ENCODE data around the gene MIOS. TPM values are rescaled to one million over a fixed set of nuclear protein-coding genes. Genes with fewer than 3 reads are reported as not detected.

MIOS gene
- polyA plus RNA-seq, 6 donors from 2014 or later = 26.3 to 52.4 (median 38.9) TPM

DNA sequence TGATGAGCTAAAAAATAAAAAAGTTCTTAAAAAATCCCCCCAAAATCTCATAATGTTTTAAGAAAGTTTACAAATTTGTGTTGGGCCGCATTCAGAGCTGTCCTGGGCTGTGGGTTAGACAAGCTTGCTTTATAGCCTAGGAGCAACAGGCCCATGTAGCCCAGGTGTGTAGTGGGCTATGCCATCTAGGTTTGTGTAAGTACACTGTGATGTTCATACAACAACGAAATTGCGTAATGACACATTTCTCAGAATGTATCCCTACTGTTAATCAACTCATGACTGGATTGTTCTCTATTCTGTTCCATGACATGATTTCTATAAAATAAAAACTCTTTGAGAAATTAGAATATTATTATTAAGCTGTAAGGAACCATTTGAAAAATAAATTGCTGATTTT, 13.0 kb downstream of the MIOS start:
- peaks cover 4 to 13% of the 10 kb centered on the region in 2 donors for H3K36me3 Mint-ChIP-seq
- H3K27me3 Mint-ChIP-seq = no peaks in the 10 kb centered on the region
- H3K4me3 Mint-ChIP-seq = no peak overlapping the region
- DNase-seq = no peak
- ATAC-seq (ENCODE audit: low read depth in 2 of 2) = no peak
- H3K27ac Mint-ChIP-seq = peak overlapping the region in 1 of 6 donors; percentile 38
- peaks cover 0 to 4% (median 4%) of the 10 kb centered on the region in 3 donors for H3K4me1 Mint-ChIP-seq
- H3K9me3 Mint-ChIP-seq = no peaks in the 10 kb centered on the region

GRCh38 chr7:7581531-7582179, 15.0 kb downstream of the MIOS start:
- no peak overlapping the region for H3K27ac Mint-ChIP-seq
- DNase-seq (no peak), ATAC-seq (ENCODE audit: low read depth in 2 of 2) (no peak)
- no peaks in the 10 kb centered on the region for H3K9me3 Mint-ChIP-seq
- H3K4me1 Mint-ChIP-seq = peaks cover 0 to 4% (median 4%) of the 10 kb centered on the region in 3 donors
- no peak overlapping the region for H3K4me3 Mint-ChIP-seq
- H3K27me3 Mint-ChIP-seq = no peaks in the 10 kb centered on the region
- peaks cover 4 to 13% of the 10 kb centered on the region in 2 donors for H3K36me3 Mint-ChIP-seq

DNA sequence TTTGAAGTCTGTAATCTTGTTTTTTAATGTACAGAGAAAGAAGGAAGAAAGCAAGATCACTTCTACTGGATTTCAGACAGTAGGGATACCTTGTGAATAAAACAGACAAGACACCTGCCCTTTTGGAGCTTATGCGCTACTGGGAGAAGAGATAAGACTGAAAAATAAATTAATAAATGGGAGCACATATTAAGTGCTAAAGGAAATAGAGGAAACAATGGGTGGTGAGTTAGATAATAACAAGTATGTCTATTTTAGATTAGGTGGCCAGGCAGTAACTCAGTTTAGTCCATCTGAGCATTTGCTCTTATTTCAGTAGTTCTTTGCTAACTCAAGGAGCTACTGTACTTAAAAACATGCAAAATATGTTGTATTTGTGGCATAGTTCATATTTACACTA, 15.9 kb downstream of the MIOS start:
- Mint-ChIP-seq H3K4me1 (peaks cover 0 to 4% (median 4%) of the 10 kb centered on the region in 3 donors), H3K27me3 (no peaks in the 10 kb centered on the region), H3K27ac (peak overlapping the region in 2 of 6 donors; percentile 43 to 55), H3K36me3 (peaks cover 4 to 13% of the 10 kb centered on the region in 2 donors), H3K4me3 (no peak overlapping the region), H3K9me3 (no peaks in the 10 kb centered on the region)
- DNase-seq = no peak
- no peak for ATAC-seq (ENCODE audit: low read depth in 2 of 2)

DNA sequence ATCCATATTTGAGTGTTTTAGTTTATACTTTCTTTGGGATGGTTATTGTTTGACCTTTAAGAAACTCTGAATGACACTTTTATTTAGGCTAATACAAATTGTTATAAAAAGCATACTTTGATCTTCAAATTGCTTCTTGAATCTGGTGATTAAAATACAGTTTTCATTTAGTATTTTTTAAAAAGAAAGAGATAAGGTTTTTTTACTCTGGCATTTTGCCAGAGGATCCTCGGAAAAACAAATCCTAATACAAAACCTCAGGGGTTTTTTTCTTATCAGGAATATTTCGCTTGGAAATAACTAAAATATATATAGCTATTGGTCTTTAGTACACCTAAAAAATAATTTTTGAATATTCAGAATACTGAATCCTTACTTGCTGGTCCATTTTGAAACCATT, 17.0 kb downstream of the MIOS start:
- H3K9me3 Mint-ChIP-seq = no peaks in the 10 kb centered on the region
- ATAC-seq (ENCODE audit: low read depth in 2 of 2) = no peak
- H3K36me3 Mint-ChIP-seq = peaks cover 4 to 13% of the 10 kb centered on the region in 2 donors
- DNase-seq = no peak
- H3K27ac Mint-ChIP-seq = no peak overlapping the region
- H3K27me3 Mint-ChIP-seq = no peaks in the 10 kb centered on the region
- no peak overlapping the region for H3K4me3 Mint-ChIP-seq
- peaks cover 0 to 4% (median 4%) of the 10 kb centered on the region in 3 donors for H3K4me1 Mint-ChIP-seq

DNA sequence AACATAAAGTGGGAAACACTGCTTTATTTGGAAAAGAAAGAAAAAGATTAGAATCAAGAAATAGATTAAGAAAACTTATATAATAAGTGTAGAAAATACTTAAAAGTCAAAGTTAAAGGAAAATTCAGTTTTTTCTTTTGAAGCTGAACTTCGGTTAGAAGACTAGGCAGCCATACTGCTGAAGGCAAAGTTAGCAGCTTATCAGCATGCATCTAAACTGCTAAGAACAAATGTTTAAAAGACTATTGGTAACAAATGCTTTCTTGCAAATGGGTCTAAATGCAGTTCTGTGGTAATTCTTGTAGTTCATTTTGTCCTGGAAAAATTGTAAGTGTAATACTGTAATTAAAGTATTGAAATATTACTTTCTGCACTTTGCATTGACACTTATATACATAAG, 18.0 kb downstream of the MIOS start:
- Mint-ChIP-seq H3K27ac (peak overlapping the region in 1 of 6 donors; percentile 19), H3K27me3 (no peaks in the 10 kb centered on the region), H3K4me1 (peaks cover 0 to 2% (median 2%) of the 10 kb centered on the region in 3 donors), H3K36me3 (peaks cover 4 to 9% of the 10 kb centered on the region in 2 donors), H3K4me3 (no peak overlapping the region), H3K9me3 (no peaks in the 10 kb centered on the region)
- no peak for ATAC-seq (ENCODE audit: low read depth in 2 of 2)
- no peak for DNase-seq

DNA sequence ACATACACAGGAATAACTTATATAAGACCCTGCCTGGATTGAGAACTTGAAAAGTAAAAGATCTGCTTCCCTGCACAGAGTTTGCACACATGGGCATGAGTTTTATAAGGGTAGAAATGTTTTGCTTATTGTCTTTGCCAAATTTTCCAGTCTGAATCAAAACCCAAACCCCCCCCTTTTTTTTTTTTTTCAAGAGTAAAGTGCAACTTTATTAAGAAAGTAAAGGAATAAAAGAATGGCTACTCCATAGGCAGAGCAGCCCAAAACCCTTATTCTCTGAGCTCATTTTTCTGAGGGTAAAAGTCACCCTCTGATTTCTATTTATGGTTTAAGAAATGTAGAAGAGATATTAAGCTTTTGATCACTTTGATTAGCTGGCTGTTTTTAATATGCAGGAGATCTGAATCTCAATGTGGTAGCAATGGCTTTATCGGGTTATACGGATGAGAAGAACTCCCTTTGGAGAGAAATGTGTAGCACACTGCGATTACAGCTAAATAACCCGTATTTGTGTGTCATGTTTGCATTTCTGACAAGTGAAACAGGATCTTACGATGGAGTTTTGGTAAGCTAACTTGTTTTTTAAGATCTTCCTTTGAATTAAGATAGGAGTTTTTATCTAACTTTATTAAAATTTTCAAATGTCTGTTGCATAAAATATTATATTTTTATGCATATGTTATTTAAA, 18.7 kb downstream of the MIOS start:
- Mint-ChIP-seq H3K4me3 (peak overlapping the region in 1 of 8 donors; percentile 10), H3K27ac (peak overlapping the region in 1 of 6 donors; percentile 33), H3K9me3 (no peaks in the 10 kb centered on the region), H3K36me3 (peaks cover 9 to 11% of the 10 kb centered on the region in 2 donors), H3K4me1 (peaks cover 0 to 5% (median under 1%) of the 10 kb centered on the region in 3 donors), H3K27me3 (no peaks in the 10 kb centered on the region)
- DNase-seq = no peak
- no peak for ATAC-seq (ENCODE audit: low read depth in 2 of 2)

- ATAC-seq (ENCODE audit: low read depth in 2 of 2) (peak; percentile 41 to 51), DNase-seq (peak; percentile 20)
- no peak overlapping the region for H3K4me3 Mint-ChIP-seq
- no peaks in the 10 kb centered on the region for H3K27me3 Mint-ChIP-seq
- peak overlapping the region in 1 of 6 donors; percentile 13 for H3K27ac Mint-ChIP-seq
- H3K4me1 Mint-ChIP-seq = peaks cover under 1 to 5% (median 4%) of the 10 kb centered on the region in 3 donors
- no peaks in the 10 kb centered on the region for H3K9me3 Mint-ChIP-seq
- H3K36me3 Mint-ChIP-seq = peaks cover 12 to 23% of the 10 kb centered on the region in 2 donors
These were observed 28.8 kb downstream of the MIOS start for GRCh38 chr7:7595451-7595850.

- no peak overlapping the region for H3K4me3 Mint-ChIP-seq
- peaks cover 12 to 23% of the 10 kb centered on the region in 2 donors for H3K36me3 Mint-ChIP-seq
- H3K9me3 Mint-ChIP-seq = peaks cover 0 to 2% (median 0%) of the 10 kb centered on the region in 7 donors
- H3K4me1 Mint-ChIP-seq = no peaks in the 10 kb centered on the region
- no peak overlapping the region for H3K27ac Mint-ChIP-seq
- no peak for ATAC-seq (ENCODE audit: low read depth in 2 of 2)
- DNase-seq = no peak
- H3K27me3 Mint-ChIP-seq = no peaks in the 10 kb centered on the region
These were observed 29.5 kb downstream of the MIOS start for GRCh38 chr7:7596176-7596575.

- ATAC-seq (ENCODE audit: low read depth in 2 of 2) (no peak), DNase-seq (no peak)
- H3K27ac Mint-ChIP-seq = peak overlapping the region in 2 of 6 donors; percentile 27 to 56
- H3K9me3 Mint-ChIP-seq = no peaks in the 10 kb centered on the region
- H3K4me1 Mint-ChIP-seq = no peaks in the 10 kb centered on the region
- H3K4me3 Mint-ChIP-seq = no peak overlapping the region
- H3K36me3 Mint-ChIP-seq = peaks cover 6 to 11% of the 10 kb centered on the region in 2 donors
- H3K27me3 Mint-ChIP-seq = no peaks in the 10 kb centered on the region
These were observed 40.3 kb downstream of the MIOS start for GRCh38 chr7:7607010-7607409.

DNA sequence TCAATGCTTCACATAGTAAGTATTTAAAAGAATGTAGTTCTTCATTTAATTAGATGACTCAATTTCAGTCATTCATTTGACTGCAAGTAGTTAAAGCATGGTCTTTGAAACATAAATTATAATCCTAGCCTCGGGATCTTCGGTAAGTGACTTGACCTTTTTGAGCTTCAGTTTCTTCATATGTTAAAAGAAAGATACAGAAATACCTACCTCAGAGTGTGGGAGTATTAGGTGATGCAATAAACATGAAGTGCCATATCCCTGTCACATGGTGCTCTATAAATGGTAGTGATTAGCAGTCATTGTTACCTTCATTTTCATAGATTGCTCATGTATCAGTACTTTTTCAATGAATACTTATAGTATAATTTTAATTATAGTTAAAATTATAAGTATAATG, 42.6 kb downstream of the MIOS start:
- H3K4me1 Mint-ChIP-seq = peaks cover 0 to 3% (median 0%) of the 10 kb centered on the region in 3 donors
- DNase-seq = no peak
- no peak for ATAC-seq (ENCODE audit: low read depth in 2 of 2)
- no peaks in the 10 kb centered on the region for H3K9me3 Mint-ChIP-seq
- H3K4me3 Mint-ChIP-seq = no peak overlapping the region
- no peak overlapping the region for H3K27ac Mint-ChIP-seq
- peaks cover 6 to 11% of the 10 kb centered on the region in 2 donors for H3K36me3 Mint-ChIP-seq
- no peaks in the 10 kb centered on the region for H3K27me3 Mint-ChIP-seq

- ATAC-seq (ENCODE audit: low read depth in 2 of 2) = no peak
- Mint-ChIP-seq H3K9me3 (no peaks in the 10 kb centered on the region), H3K36me3 (peaks cover 0 to 6% of the 10 kb centered on the region in 2 donors), H3K4me3 (no peak overlapping the region), H3K27me3 (no peaks in the 10 kb centered on the region), H3K4me1 (peaks cover 3 to 13% (median 10%) of the 10 kb centered on the region in 3 donors), H3K27ac (peak overlapping the region in 1 of 6 donors; percentile 0)
- DNase-seq = no peak
These were observed 45.8 kb downstream of the MIOS start for GRCh38 chr7:7612519-7612918.

DNA sequence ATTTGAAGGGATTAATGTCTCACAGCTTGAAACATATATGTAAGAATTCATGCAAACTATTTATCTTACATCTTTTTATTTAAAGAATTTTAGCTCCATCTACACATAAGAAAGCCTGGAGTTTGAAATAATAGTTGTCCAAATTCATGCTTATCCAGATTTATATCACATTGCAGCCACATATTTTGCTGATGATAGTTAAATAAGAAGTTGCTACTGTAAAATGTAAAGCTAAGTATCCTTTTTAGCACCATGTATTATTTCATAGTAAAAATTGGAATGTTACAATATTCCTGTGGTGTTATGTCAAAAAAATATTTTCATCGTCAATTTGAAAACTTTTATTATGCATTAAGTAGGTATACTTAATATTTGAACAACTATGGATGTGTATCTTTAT, 46.5 kb downstream of the MIOS start:
- H3K9me3 Mint-ChIP-seq = no peaks in the 10 kb centered on the region
- ATAC-seq (ENCODE audit: low read depth in 2 of 2) (no peak), DNase-seq (no peak)
- no peak overlapping the region for H3K27ac Mint-ChIP-seq
- H3K27me3 Mint-ChIP-seq = no peaks in the 10 kb centered on the region
- H3K4me3 Mint-ChIP-seq = no peak overlapping the region
- H3K4me1 Mint-ChIP-seq = peaks cover 3 to 13% (median 10%) of the 10 kb centered on the region in 3 donors
- H3K36me3 Mint-ChIP-seq = no peaks in the 10 kb centered on the region

DNA sequence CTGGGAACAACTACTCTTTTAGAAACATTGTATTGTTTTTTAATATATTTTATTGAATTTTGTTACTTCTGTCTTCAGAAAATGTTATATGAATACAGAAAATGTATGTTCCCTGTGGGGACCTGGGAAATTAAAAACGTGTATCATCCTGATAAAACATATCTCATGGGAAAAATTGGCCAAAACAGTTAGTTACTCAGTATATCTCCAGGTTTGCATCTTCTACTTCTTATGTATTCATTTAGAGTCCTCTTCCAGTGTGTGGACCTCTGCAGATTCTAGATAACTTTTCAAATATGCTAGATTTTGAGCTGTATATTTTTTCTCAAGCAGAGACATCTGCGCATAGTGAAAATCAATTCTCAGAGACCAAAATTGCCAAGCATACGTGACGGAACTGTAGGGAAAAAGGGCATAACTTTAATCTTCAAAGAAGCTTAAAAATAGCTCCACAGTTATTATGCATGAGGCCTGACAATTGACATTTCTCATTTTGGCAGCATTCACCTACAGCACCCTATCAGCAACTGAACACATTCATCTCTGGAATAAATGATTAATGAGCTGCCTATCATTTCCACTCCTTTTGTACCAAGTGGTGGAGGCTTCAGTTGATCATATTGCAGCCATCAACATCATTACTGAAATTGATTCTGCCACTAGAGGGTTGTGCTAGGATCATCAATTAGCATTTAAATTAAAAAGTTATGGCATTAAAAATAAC, 47.5 kb downstream of the MIOS start:
- Mint-ChIP-seq H3K27me3 (no peaks in the 10 kb centered on the region), H3K4me1 (peaks cover 3 to 13% (median 10%) of the 10 kb centered on the region in 3 donors)
- no peak for ATAC-seq (ENCODE audit: low read depth in 2 of 2)

More for the DNA sequence above, 47.5 kb downstream of the MIOS start:
- no peaks in the 10 kb centered on the region for H3K36me3 Mint-ChIP-seq
- peak overlapping the region in 1 of 6 donors; percentile 75 for H3K27ac Mint-ChIP-seq
- no peak overlapping the region for H3K4me3 Mint-ChIP-seq
- H3K9me3 Mint-ChIP-seq = no peaks in the 10 kb centered on the region
- no peak for DNase-seq
